A549 (cell line): ENCODE measurements around the gene UBE2B. TPM values are rescaled to one million over a fixed set of nuclear protein-coding genes. Genes with fewer than 3 reads are reported as not detected.
"Not testable (repeated sequence)": the region's sequence is repeated elsewhere in the genome, so short reads cannot be mapped to it uniquely, and the experiment has no call there.

Experiments used
- ATAC-seq, 2 experiments: fragments of 200-7000 bp in 1 of 2; fragments of >200 bp in 1 of 2; cut with Nextera tagmentation in 1 of 2; cut with Tn5 transposase in 1 of 2; 3 replicates each; pipeline versions ENCODE4 v1.8.0 to v1.9.1; 2018 to 2020; ENCODE audit warnings: mild to moderate bottlenecking in 1 of 2, moderate library complexity in 1 of 2
- CTCF ChIA-PET: fragments of 300-600 bp; sonication (Branson Sonifier 250); formaldehyde crosslinking; extraction: SDS; loops from one replicate; lab custom pipeline; 2021; ENCODE audit warnings: antibody characterized with exemption, inconsistent platforms; lab: Yijun Ruan, JAX
- POLR2A ChIA-PET: fragments of 350-600 bp; formaldehyde crosslinking; extraction: SDS; loops from one replicate; lab custom pipeline; 2021; ENCODE audit warnings: antibody characterized with exemption, inconsistent platforms; lab: Yijun Ruan, JAX
- DNase-seq, 2 experiments: peaks; one replicate each; pipeline versions ENCODE4 v3.0.0 to v3.0.0-alpha.2; 2011 to 2016; ENCODE audit warnings: low read depth in 1 of 2, low spot score in 1 of 2
- FAIRE-seq: peaks from 2 replicates; lab custom pipeline; 2011; peaks lifted over from hg19 to GRCh38; lab: Jason Lieb, UNC
- H3K27ac ChIP-seq, 2 experiments: fragments of >200 bp; sonication (Bioruptor Twin); formaldehyde crosslinking; 3 replicates each; pipeline ENCODE4 v1.5.1; 2016 to 2017
- H3K4me1 ChIP-seq: fragments of >200 bp; sonication (Bioruptor Twin); formaldehyde crosslinking; 3 replicates; pipeline ENCODE4 v1.6.1; 2016
- H3K4me2 ChIP-seq: fragments of >200 bp; sonication (Bioruptor Twin); formaldehyde crosslinking; 3 replicates; pipeline ENCODE4 v1.6.1; 2016
- H3K4me3 ChIP-seq: fragments of >200 bp; sonication (Bioruptor Twin); formaldehyde crosslinking; 3 replicates; pipeline ENCODE4 v1.5.1; 2016
- H3K9me3 ChIP-seq: fragments of >200 bp; sonication (Bioruptor Twin); formaldehyde crosslinking; 3 replicates; pipeline ENCODE4 v1.6.1; 2016
- BHLHE40 ChIP-seq: IDR thresholded peaks from 2 replicates; pipeline ENCODE4 v1.6.1; 2012; ENCODE audit warnings: low read depth, low read length, inconsistent platforms
- CEBPB ChIP-seq, 2 experiments: fragments of >200 bp in 1 of 2; sonication (Bioruptor Twin) in 1 of 2; formaldehyde crosslinking in 1 of 2; IDR thresholded peaks; 2 replicates each; pipeline ENCODE4 v1.6.1; 2012 to 2016
- CHD2 ChIP-seq: fragments of 150-350 bp; IDR thresholded peaks from 2 replicates; pipeline ENCODE4 v1.6.1; 2014; ENCODE audit warnings: low read length; ENCODE audit not compliant: partially characterized antibody
- HOXA7 ChIP-seq: fragments of 250-450 bp; sonication (Bioruptor Pico); IDR thresholded peaks from 2 replicates; pipeline ENCODE4 v1.5.0; 2020; ENCODE audit warnings: mild to moderate bottlenecking, moderate library complexity
- JUNB ChIP-seq: fragments of >200 bp; sonication (Bioruptor Twin); formaldehyde crosslinking; IDR thresholded peaks from 2 replicates; pipeline ENCODE4 v1.6.1; 2016
- KDM1A ChIP-seq: fragments of 200-600 bp; sonication (generic); IDR thresholded peaks from 2 replicates; pipeline ENCODE4 v1.6.1; 2016; ENCODE audit warnings: low read depth, mild to moderate bottlenecking
- KDM5A ChIP-seq: fragments of 200-600 bp; sonication (generic); IDR thresholded peaks from 2 replicates; pipeline ENCODE4 v1.6.1; 2016; ENCODE audit warnings: antibody characterized with exemption, mild to moderate bottlenecking
- MAFK ChIP-seq: fragments of 450-650 bp; IDR thresholded peaks from 2 replicates; pipeline ENCODE4 v1.6.1; 2014; ENCODE audit not compliant: partially characterized antibody
- MAZ ChIP-seq: fragments of 150-350 bp; IDR thresholded peaks from 2 replicates; pipeline ENCODE4 v1.6.1; 2014; ENCODE audit warnings: antibody characterized with exemption, low read depth, low read length, borderline replicate concordance
- NPAS2 ChIP-seq: fragments of 250-450 bp; sonication (Bioruptor Pico); IDR thresholded peaks from 2 replicates; pipeline ENCODE4 v1.8.0; 2022; ENCODE audit warnings: mild to moderate bottlenecking, moderate library complexity, borderline replicate concordance
- RARB ChIP-seq: fragments of 250-450 bp; sonication (Bioruptor Pico); IDR thresholded peaks from 2 replicates; pipeline ENCODE4 v1.8.0; 2021; ENCODE audit warnings: mild to moderate bottlenecking, moderate library complexity
- RCOR1 ChIP-seq: fragments of 150-350 bp; IDR thresholded peaks from 2 replicates; pipeline ENCODE4 v1.6.1; 2014; ENCODE audit warnings: antibody characterized with exemption, low read length, low read depth
- SMC3 ChIP-seq: fragments of >200 bp; sonication (Bioruptor Twin); formaldehyde crosslinking; IDR thresholded peaks from 3 replicates; pipeline ENCODE4 v1.6.1; 2018; ENCODE audit warnings: inconsistent platforms
- TFCP2L1 ChIP-seq: fragments of 250-450 bp; sonication (Bioruptor Pico); IDR thresholded peaks from 2 replicates; pipeline ENCODE4 v1.5.0; 2021; ENCODE audit warnings: mild to moderate bottlenecking
- ZNF302 ChIP-seq: fragments of 250-450 bp; sonication (Bioruptor Pico); IDR thresholded peaks from 2 replicates; pipeline ENCODE4 v1.9.0; 2021; ENCODE audit warnings: inconsistent platforms, mild to moderate bottlenecking, moderate library complexity
- whole genome bisulfite sequencing: methylation state at CpG from one replicate; pipeline ENCODE4 v1.1.6; 2017; ENCODE audit errors: missing lambda C conversion rate; 5-methylcytosine and 5-hydroxymethylcytosine counted together
- polyA plus RNA-seq, 4 experiments: library from polyadenylated mRNA; depleted of rRNA in 3 of 4; stranded (reverse); fragments of >200 nt; fragmentation: RNase III in 1 of 4; extraction: RNeasy Plus Mini Kit Qiagen cat#74134 plus additional on column Dnase treatment in 1 of 4; gene quantifications; 2 replicates in 3 of 4; 3 replicates in 1 of 4; pipeline ENCODE4 v1.2.3, GENCODE V29; 2011 to 2017
- TF ChIP-seq, protein P1 (sequence below): IDR thresholded peaks from 2 replicates; pipeline ENCODE4 v1.6.1; 2012
- TF ChIP-seq, protein P2 (sequence below): fragments of 450-650 bp; IDR thresholded peaks from 2 replicates; pipeline ENCODE4 v1.6.1; 2014; ENCODE audit warnings: antibody characterized with exemption
- TF ChIP-seq, protein P3 (sequence below): IDR thresholded peaks from 2 replicates; pipeline ENCODE4 v1.6.1; 2012; ENCODE audit warnings: low read depth, borderline replicate concordance
- TF ChIP-seq, protein P4 (sequence below): IDR thresholded peaks from 2 replicates; pipeline ENCODE4 v1.6.1; 2012
- TF ChIP-seq, protein P5 (sequence below): fragments of >200 bp; sonication (Bioruptor Twin); formaldehyde crosslinking; IDR thresholded peaks from 2 replicates; pipeline ENCODE4 v1.6.1; 2016
- TF ChIP-seq, protein P6 (sequence below): fragments of >200 bp; sonication (Bioruptor Twin); formaldehyde crosslinking; IDR thresholded peaks from 3 replicates; pipeline ENCODE4 v1.6.1; 2016

The UBE2B gene
- polyA plus RNA-seq, 2 of the 4 experiments (the other 2 are of a cell fraction), result 61.1 to 104 TPM

DNA sequence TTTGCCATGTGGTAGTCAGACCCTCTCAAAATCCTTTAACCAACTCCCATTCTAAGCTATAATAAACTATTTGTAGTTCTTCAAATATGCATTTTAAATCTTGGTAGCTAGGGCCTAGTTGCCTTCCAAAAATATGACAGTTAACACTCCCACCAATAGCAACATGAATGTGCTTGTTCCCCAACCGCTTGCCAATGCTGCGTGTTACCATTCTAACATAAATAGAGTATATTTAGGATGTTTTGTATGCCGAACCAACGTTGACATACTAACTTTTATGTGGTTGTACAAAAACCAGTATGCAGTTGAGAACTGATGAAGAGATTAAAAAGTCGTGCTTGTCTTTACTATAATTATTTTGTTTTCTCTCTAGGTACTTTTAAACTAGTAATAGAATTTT, 9.0 kb downstream of the UBE2B start:
- ATAC-seq (no peak), DNase-seq (no peak), FAIRE-seq (no peak)
- POLR2A ChIA-PET, result interaction anchor here (0.7 kb wide), 1 partner anchor 32 kb away, joined by 3 read pairs; no protein-coding TSS in a partner anchor
- no peak overlapping the region for H3K4me3 ChIP-seq
- H3K4me1 ChIP-seq, result no peaks in the 10 kb centered on the region
- 86% methylated on average over 5 of the region's 5 CpGs for WGBS
- H3K9me3 ChIP-seq, result no peaks in the 10 kb centered on the region
- no peak overlapping the region for H3K4me2 ChIP-seq
- TF ChIP-seq, protein P1, sequence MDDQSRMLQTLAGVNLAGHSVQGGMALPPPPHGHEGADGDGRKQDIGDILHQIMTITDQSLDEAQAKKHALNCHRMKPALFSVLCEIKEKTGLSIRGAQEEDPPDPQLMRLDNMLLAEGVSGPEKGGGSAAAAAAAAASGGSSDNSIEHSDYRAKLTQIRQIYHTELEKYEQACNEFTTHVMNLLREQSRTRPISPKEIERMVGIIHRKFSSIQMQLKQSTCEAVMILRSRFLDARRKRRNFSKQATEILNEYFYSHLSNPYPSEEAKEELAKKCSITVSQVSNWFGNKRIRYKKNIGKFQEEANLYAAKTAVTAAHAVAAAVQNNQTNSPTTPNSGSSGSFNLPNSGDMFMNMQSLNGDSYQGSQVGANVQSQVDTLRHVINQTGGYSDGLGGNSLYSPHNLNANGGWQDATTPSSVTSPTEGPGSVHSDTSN, result no peak
- no peak for TF ChIP-seq NPAS2 (CRISPR knock-in tag)
- no peak for TF ChIP-seq RCOR1
- TF ChIP-seq, all 56 proteins: peak for 0
- H3K27ac ChIP-seq, result no peak overlapping the region
- CTCF ChIA-PET, result interaction anchor here (1.9 to 2.2 kb wide), 2 partner anchors 13 to 198 kb away, joined by 4 to 6 read pairs; no protein-coding TSS in a partner anchor

DNA sequence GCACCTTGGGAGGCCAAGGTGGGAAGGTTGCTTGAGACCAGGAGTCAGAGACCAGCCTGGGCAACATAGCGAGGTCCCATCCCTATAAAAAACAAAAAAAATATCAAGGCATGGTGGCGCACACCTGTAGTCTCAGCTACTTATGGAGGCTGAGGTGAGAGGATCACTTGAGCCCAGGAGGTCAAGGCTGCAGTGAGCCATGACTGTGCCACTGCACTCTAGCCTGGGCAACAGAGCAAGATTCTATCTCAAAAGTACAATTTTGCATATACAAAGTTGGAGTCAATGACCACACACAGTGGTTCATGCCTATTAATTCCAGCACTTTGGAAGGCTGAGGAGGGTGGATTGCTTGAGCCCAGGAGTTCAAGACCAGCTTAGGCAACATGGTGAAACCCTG, 10.8 kb downstream of the UBE2B start:
- H3K4me1 ChIP-seq, FAIRE-seq, H3K4me3 ChIP-seq, H3K9me3 ChIP-seq, H3K4me2 ChIP-seq, H3K27ac ChIP-seq, ATAC-seq, DNase-seq: not testable (repeated sequence)
- ChIA-PET POLR2A (interaction anchor here (1.3 kb wide), 1 partner anchor 10 kb away, joined by 4 read pairs; no protein-coding TSS in a partner anchor), CTCF (interaction anchor here (0.6 to 2.2 kb wide), 8 partner anchors 10 to 226 kb away, joined by 3 to 10 read pairs (median 5); partner anchors contain the start of genes CDKN2AIPNL and UBE2B)
- WGBS, result 96% methylated on average over 2 of the region's 2 CpGs

DNA sequence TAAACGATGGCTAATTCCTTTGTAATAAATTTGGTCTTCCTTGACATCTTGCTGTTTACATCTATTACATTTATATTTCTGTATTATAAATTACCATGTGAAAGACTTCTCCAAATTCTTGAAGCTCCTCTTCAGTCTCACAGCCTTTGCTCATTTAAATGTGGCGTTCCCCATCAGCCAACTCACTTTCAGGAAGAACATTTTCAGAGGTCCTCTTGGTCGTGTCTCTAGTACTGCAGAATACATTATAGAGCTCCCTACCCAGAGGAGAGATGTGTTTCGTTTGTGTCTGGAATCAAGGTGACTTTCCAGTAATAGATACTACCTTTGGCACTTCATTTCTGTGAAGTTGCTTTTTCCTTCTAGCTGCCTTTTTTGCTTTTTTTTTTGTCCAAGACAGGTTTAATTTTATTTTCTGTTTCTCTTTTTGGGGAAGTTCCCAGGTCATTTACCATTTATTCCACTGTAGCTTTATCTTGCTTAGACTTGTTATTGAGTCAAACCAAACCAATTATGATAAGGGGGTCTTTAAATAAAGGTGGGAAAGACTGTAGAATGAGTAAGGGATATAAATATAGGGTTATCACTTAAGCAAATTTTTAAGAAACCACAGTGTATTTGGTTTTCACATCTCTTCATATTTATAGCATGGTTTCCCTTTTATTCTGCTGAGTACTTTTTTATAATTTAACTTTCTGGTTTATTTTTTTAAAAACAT, 12.8 kb downstream of the UBE2B start:
- FAIRE-seq (no peak), DNase-seq (no peak), ATAC-seq (no peak)
- H3K27ac ChIP-seq, result no peak overlapping the region
- H3K4me2 ChIP-seq, result no peak overlapping the region
- H3K4me3 ChIP-seq, result no peak overlapping the region
- 84% methylated on average over 4 of the region's 4 CpGs for WGBS
- no peaks in the 10 kb centered on the region for H3K9me3 ChIP-seq
- TF ChIP-seq, protein P2, sequence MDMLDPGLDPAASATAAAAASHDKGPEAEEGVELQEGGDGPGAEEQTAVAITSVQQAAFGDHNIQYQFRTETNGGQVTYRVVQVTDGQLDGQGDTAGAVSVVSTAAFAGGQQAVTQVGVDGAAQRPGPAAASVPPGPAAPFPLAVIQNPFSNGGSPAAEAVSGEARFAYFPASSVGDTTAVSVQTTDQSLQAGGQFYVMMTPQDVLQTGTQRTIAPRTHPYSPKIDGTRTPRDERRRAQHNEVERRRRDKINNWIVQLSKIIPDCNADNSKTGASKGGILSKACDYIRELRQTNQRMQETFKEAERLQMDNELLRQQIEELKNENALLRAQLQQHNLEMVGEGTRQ, result no peak
- TF ChIP-seq ZNF302 (CRISPR knock-in tag), result no peak
- TF ChIP-seq, protein P3, sequence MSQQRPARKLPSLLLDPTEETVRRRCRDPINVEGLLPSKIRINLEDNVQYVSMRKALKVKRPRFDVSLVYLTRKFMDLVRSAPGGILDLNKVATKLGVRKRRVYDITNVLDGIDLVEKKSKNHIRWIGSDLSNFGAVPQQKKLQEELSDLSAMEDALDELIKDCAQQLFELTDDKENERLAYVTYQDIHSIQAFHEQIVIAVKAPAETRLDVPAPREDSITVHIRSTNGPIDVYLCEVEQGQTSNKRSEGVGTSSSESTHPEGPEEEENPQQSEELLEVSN, result no peak
- H3K4me1 ChIP-seq, result no peaks in the 10 kb centered on the region
- ChIA-PET POLR2A (interaction anchor here (0.6 to 1.0 kb wide), 3 partner anchors 8 to 203 kb away, joined by 3 to 4 read pairs (median 3); no protein-coding TSS in a partner anchor), CTCF (interaction anchor here (0.6 to 1.8 kb wide), 4 partner anchors 10 to 194 kb away, joined by 3 to 7 read pairs (median 5); no protein-coding TSS in a partner anchor)

DNA sequence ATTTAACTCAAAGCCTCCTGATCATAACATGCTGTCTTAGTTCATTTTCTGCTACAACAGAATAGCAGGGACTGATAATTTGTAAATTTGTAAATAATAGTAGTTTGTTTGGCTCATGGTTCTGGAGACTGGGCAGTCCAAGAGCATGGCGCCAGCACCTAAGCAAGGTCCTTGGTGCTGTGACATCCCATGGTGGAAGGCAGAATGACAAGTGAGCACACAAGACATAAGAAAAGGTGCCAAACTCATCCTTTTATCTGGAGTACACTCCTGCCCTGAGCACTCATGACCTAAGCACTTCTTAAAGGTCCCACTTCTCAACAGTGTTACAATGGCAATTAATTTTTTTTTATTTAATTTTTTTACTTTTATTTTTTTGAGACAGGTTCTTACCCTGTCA, 16.1 kb downstream of the UBE2B start:
- Histone ChIP-seq H3K9me3 (no peaks in the 10 kb centered on the region), H3K27ac (no peak overlapping the region), H3K4me1 (peaks cover 7% of the 10 kb centered on the region; the same call in 1 of the 3 replicates), H3K4me3 (no peak overlapping the region), H3K4me2 (no peak overlapping the region)
- ChIA-PET POLR2A (no interaction called here), CTCF (no interaction called here)
- no peak for FAIRE-seq
- no peak for ATAC-seq
- DNase-seq, result no peak
- WGBS, result 93% methylated on average over 1 of the region's 1 CpG
- TF ChIP-seq ZNF302 (CRISPR knock-in tag) (no peak), HOXA7 (CRISPR knock-in tag) (no peak), CHD2 (no peak), MAZ (no peak), NPAS2 (CRISPR knock-in tag) (no peak), JUNB (no peak), TFCP2L1 (no peak), RARB (CRISPR knock-in tag) (no peak), KDM5A (no peak), BHLHE40 (no peak), SMC3 (no peak), CEBPB (IDR thresholded peaks at IDR 0.05) (no peak), MAFK (no peak), KDM1A (no peak)
- TF ChIP-seq, protein P4, sequence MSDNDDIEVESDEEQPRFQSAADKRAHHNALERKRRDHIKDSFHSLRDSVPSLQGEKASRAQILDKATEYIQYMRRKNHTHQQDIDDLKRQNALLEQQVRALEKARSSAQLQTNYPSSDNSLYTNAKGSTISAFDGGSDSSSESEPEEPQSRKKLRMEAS, result no peak
- TF ChIP-seq, protein P5, sequence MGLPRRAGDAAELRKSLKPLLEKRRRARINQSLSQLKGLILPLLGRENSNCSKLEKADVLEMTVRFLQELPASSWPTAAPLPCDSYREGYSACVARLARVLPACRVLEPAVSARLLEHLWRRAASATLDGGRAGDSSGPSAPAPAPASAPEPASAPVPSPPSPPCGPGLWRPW, result no peak
- TF ChIP-seq, protein P6, sequence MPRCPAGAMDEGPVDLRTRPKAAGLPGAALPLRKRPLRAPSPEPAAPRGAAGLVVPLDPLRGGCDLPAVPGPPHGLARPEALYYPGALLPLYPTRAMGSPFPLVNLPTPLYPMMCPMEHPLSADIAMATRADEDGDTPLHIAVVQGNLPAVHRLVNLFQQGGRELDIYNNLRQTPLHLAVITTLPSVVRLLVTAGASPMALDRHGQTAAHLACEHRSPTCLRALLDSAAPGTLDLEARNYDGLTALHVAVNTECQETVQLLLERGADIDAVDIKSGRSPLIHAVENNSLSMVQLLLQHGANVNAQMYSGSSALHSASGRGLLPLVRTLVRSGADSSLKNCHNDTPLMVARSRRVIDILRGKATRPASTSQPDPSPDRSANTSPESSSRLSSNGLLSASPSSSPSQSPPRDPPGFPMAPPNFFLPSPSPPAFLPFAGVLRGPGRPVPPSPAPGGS, result no peak
